Esophagus mucosa (tissue), 1 donor: Measurements from ENCODE around the gene HOXA3. TPM values are rescaled to one million over a fixed set of nuclear protein-coding genes. Genes with fewer than 3 reads are reported as not detected.

ENCODE experiments used
- ATAC-seq: fragments of 200-7000 bp; cut with Tn5 transposase; one replicate; pipeline ENCODE4 v1.9.1; 2020
- total RNA-seq: library from RNA; stranded (reverse); gene quantifications from one replicate; pipeline ENCODE4 v1.2.4, GENCODE V29; 2023
- donor health status: DM: yes; HTN: yes; CAD: no.

Gene HOXA3
- total RNA-seq, 1 donor from 2014 or later, result 5.4 TPM

DNA sequence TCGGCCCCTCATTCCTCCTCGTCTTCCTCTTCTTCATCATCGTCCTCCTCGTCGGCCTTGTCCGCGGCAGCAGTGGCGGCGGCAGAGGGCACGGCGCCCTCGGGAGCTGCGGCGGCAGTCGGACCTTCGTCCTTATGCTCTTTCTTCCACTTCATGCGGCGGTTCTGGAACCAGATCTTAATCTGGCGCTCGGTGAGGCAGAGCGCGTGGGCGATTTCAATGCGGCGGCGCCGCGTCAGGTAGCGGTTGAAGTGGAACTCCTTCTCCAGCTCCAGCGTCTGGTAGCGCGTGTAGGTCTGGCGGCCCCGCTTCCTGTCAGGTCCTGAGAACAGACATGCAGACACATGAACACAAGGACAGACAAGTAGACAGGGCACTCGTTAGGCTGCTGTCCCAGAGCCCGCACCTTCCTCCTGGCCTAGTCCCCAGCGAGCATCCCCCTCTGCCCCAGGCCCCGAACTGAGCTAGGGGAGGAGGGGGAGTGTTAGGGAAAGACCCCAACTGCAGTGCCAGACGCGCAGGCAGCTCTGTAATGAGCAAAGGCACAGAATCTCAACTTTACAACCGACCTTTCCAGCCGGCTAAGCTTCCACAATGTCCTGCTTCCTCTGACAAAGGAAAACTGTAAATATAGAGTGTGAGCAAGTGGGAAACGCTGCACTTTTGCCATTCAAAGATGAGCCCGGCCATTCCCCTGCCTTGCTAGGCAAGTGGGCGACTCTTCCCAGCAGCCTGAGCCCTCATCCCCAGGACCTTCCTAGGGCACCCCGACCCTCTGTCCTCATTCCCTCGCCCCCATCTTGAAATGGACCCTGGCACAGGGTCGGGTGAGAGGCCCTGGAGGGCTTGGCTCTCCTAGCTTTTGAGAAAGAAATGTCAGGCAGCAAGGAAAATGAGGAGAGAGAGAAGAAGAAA lies 2.8 kb upstream of the HOXA3 start:
- ATAC-seq, result peak; percentile 21

GRCh38 chr7:27154369-27154768 lies 2.0 kb upstream of the HOXA3 start:
- no peak for ATAC-seq

- no peak for ATAC-seq
Observed at GRCh38 chr7:27153526-27153925, 1.1 kb upstream of the HOXA3 start.

GRCh38 chr7:27152816-27153442 lies 546 bp upstream of the HOXA3 start:
- ATAC-seq, result no peak

- no peak for ATAC-seq
Observed at GRCh38 chr7:27151341-27151930, 947 bp downstream of the HOXA3 start.

DNA sequence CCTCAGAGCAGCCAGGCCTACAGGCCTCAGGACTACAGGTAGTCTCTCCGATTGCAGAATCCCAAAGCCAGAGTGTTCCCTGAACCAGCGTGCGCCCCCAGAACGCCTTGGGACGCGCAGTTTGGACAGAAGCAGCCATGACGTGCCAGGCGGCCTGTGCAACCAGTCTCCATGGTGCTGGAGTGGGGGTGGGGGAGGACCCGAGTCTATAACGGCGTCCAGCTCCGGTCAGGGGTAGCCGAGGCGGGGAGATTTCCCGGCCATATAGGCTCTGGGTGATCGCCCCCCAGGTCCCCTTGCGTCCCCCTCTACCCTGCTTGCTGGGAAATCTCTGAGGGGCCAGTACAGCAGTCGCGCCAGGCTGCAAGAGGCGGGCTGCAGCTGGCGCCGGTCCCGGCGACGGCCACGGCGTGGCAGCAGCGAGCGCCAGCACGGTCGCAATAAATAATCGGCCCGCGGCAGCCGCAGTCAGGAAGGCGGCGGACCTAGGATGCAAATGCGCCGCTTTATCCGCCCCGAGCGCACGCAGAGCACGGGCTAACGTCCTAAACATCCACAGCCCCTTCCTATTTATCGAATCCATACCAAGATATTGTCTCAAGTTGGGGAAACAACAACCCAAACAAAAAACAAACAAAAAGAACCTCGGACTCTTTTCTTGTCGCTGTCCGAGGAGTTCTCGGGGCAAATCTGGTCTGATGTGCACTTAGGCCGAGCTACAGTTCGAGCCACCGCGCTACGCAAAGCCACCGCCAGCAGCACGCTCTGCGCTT lies 1.6 kb downstream of the HOXA3 start:
- ATAC-seq, result peak; percentile 62

GRCh38 chr7:27149842-27150567 lies 2.4 kb downstream of the HOXA3 start:
- ATAC-seq, result peak; percentile 3

DNA sequence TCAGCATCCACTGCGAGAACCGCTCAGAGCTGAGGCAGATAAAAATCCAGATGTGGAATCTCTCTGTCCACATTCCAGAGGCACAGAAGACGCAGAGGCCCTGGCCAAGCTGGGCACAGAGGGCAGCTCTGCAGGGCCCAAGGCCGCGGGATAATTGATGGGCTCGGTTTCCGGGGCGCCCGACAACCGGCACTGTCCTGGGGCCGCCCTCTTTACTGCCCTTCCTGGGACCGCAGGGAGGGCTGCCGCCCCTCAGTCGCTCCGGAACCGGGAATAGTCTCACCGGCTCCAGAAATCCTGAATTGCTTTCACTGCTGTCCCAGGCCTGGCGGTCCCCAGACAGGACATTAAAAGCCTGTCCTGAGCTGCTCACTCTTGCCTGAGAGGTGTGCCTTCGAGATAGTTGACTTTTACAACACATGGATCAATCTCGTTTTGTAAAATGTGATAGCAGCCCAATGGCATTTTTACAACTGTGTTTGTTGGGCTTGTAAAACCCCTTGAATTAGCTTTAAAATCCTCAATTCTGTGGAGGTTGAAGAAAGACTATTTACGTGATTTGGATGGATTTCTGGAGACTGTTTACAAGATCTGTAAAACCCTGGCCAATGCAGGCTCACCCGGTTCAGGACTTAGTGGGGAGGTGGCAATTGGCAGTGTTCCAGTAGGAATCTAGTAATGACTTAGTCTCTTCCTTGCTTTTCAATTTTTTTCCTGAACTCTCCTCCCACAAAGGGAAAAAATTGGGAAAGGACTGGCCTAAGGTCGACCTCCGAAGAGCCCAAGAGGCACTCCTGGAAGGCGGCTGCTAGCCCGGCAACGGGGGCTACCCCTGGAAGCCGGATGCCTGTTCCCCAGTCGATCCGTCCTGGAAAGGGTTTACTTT lies 3.4 kb downstream of the HOXA3 start:
- ATAC-seq, result no peak

GRCh38 chr7:27148031-27148755 lies 4.2 kb downstream of the HOXA3 start:
- peak; percentile 30 for ATAC-seq

- ATAC-seq, result no peak
Observed at GRCh38 chr7:27147199-27148030, 5.0 kb downstream of the HOXA3 start, which contains the start of gene HOXA6. TSS of gene HOXA6 (minus strand) at chr7:27147774. CDS start at chr7:27147749, 25 bp downstream.

GRCh38 chr7:27146491-27147198 lies 5.7 kb downstream of the HOXA3 start:
- no peak for ATAC-seq

DNA sequence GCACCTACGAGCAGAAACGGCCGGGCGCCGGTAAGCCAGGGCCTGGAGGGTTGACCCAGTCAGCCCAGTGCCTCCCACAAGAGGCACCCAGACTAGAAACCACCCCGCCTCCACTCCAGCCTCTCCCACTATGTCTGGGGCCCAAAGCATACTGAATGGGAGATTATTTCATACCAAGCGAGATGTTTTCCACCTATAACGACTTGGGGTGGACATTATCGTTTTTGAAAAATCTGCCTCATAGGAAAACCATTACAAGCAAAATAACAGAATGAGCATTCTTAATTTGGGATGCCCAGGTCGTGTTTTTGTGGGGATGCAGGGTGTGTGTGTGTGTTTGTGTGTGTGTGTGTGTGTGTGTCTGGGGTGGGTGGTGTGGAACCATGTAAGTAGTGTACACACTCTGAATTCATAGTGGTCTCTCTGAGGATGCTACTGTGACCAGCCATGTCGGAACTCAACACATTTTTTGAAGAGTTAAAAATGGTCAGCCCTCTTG lies 6.4 kb downstream of the HOXA3 start:
- no peak for ATAC-seq

DNA sequence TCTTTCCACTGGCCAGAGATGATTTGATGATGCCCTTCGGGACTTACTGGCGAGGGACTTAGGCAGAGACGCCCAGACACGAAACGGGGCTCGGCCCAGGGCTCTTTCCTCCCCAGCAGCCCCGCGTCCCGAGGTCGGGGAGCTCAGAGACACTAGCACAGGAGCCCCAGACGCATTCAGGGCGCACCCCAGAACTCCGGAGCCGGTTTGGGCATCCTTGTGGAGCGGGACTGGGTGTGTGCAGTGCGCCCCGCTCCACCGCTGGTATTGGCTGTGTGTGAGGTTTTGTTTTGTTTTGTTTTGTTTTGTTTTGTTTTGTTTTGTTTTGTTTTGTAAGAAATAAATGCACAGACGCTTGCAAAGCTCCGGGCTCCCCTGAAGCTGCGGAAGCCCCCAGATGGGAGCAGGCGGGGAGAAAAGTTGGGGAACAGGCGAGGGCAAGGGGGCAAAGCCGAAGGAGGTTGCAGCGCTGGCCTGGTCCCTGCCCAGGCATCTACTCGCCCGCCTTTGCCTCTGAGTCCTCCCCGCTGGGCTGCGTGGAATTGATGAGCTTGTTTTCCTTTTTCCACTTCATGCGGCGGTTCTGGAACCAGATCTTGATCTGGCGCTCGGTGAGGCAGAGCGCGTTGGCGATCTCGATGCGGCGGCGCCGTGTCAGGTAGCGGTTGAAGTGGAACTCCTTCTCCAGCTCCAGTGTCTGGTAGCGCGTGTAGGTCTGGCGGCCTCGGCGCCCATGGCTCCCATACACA lies 7.0 kb downstream of the HOXA3 start:
- no peak for ATAC-seq

GRCh38 chr7:27144781-27145164 lies 7.6 kb downstream of the HOXA3 start:
- ATAC-seq, result no peak

- no peak for ATAC-seq
Observed at GRCh38 chr7:27143950-27144780, 8.2 kb downstream of the HOXA3 start.
